ENCODE measurements around the gene UVSSA.
"Not testable (repeated sequence)": the region's sequence is repeated elsewhere in the genome, so short reads cannot be mapped to it uniquely, and the experiment has no call there.

Gene UVSSA

DNA sequence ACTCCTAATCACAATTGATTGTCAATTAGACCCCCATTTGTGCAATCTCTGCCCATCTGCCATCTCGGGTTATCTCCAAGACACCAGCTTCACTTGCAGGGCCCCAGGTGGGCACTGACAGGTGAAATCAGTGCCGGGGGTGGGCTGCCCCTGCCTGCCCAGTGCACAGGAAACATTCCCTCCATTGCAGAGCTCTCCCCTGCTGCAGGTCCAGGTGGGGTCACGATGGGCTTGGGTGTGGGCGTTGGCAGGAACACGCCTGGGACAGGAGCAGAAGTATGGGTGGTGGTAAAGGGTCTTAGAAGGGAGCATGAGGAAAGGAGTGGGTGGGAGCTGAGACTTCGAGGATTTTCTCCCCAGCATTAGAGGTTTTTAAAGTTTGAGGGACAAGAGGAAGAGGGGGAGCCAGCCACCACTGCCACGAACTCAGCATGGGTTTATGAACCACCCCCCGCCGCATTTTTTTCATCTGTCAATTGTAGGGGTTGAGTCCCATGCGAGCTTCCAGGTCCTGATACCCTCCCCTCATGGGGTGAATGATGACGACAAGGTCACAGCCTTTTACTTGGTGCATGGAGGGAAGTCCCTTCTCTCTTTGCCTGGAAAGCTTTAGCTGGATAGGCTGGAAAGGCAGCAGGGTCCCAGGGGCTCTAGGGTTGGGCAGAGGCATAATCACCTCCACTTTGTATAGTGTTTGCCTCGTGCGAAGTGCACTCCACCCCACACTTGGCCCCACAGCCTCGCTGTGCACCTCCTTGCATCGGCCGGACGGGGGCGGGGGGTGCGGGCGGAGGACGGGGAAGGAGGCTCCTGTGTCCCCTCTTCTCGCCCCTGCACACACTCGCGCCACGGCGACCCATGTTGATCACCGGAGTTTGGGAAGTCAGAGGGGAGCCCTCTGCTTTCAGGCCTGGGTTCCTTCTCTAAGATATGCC is 62.8 kb downstream of the UVSSA start:
- DNase-seq: no peak

DNA sequence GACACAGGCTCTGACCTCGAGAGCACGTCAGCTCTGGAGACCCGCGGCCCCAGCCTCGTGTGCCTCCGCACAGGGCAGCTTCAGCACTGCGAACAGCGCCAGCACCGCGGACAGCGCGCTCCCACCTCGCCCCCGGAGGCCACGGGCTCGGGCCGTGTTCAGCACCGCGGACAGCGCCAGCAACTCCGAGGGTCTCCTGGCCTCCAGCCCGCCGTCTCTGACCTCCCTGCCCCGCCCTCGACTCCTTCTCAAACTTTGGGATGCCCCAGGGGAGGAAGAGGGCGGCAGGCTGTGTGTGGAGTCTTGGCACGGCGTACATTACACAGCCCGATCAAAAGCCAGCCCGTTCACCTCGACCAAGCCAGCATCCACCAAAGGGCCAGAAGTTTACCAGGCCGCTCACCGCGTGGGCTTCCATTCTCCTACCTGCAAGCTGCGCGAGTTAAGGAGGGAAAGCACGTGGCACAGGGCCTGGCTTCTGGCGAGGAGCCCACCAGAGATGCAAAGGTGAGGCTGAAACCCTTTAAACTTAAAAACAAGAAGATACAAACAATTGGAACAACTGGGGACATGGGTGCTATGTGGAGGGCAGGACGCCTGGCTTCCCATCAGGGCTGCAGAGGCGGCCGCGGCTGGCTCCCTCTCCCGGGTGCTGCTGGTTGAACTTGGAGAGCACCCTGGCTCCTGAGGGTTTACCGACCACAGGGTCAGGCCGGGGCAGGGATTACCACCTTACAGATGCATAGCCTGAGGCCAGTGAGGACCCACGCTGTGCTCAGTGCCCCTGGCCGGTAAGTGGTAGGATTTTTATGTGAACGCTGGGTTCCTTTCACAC is 63.7 kb downstream of the UVSSA start:
- peak in 1 of 2 donors; percentile 47 for DNase-seq

DNA sequence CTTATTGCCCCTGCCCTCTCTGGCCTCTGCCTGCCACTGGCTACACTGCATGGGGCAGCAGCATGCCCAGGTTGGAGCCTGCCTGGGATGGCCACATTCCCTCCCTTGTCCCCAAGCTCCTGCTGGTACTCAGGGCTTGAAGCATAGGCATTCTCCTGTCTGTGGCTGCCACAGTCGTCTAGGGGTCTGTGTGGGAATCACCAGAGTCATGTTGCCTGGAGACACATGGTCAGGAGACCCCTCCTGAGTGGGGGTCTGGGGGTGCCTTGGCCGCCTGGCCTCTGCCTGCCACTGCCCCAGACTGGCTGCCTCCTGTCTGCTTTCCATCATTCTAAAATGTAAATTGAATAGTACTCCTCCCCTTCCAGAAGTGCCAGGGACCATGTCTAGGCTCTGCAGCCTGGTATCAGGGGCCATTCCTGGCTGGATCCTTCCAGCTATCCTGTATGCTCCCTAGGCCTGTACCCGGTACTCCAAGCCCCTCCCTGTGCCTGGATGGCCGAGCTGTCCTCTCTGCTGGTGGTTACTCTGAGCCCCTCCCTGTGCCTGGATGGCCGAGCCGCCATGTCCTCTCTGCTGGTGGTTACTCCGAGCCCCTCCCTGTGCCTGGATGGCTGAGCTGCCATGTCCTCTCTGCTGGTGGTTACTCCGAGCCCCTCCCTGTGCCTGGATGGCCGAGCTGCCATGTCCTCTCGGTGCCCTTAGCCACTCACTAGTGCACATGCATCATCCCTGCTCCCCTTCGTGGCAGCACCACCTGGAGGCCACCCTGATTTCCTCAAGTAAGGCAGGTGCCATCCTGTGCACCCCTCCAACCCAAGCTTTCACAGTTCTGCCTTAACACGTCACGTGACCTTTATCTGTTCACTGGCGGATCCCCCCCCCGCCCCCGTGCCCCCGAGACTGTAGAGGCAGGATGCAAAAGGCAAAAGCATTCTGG is 64.7 kb downstream of the UVSSA start:
- DNase-seq: no peak

DNA sequence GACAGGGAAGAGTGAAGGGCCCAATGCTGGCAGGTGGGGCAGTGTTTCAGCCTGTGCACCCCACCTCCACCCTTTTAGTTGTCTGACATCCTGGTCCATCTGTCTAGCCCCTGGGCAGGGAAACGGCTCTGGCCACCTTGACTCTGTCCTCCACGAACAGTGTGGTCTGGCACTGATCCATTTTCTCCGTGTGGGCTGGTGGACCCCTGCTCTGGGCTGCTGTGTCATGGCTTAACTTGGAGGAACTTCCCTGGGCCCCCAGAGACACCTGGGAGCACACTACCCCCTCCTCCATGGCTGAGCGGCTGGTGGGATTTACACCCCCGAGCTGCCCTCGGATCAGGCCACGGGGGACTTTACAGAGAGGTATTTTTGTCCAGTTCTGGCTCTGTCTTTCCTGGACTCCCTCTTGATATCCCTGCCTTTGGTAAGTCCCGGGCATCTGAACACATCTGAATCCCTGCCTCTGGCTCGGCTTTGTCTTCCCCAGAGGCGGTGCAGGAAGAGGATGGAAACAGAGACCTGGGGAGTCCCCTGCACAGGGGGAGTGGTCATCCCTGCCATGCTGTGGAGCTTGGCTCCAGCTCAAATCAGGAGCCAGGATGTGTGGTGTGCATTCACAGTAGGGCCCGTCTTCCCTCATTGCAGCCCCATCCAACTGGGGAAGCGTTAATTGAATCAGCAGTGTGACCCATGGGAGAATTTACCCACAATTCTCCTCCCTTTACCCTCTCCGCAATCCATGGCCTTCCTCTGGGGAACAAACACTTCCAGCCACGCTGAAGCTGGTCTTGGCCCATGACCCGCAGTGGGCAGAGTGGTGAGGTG is 65.6 kb downstream of the UVSSA start:
- DNase-seq: no peak

DNA sequence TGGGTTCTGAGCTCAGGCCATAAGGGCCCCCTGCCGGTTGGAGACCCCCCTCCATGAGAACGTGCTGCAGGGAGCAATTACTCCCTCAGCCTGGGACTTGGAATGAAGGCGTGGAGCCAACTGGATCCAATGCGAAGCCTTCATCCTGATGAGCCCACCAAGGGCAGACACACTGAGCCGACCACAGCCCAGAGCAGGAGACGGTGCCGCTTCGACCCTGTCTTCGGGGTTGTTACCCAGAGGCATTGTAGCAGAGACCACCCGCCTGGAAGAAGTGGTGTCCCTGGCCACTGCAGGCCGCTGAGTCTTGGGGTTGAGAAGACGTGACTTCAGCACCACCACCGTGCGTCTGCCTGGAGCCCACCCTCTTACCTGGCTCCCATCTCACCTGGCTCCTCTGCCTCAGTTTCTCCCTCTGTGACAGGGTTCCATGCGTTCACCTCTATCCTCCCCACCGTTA is 66.2 kb downstream of the UVSSA start:
- DNase-seq: no peak

DNA sequence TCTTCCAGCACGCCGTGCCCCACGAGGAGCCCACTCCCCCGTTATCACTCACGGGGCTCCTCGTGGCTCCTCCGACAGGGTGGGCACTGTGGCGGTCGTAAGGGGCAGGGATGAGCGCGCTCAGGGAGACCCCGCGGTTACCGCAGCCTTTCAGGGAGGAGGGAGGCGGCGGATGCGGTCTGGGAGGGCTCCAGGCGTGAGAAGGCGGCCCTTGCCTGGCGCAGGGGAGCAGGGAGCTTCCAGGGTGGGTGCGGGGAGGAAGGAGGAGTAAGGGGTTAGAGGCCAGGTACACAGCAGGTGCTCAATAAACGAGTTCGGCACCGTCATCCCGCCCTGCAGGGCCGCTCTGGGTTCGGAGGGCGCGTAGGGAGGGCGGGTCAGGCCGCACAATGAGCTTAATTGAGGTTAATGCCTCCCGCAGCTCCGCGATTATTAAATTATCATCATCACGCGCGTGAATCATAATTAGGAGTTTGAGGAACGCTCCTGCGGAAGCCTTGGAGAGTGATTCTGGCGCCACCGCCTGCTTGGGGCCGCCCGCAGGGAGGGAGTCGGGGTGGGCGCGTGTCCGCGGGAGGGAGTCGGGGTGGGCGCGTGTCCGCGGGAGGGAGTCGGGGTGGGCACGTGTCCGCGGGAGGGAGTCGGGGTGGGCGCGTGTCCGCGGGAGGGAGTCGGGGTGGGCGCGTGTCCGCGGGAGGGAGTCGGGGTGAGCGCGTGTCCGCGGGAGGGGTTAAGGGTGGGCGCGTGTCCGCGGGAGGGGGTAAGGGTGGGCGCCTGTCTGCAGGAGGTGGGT is 66.9 kb downstream of the UVSSA start:
- DNase-seq: no peak

DNA sequence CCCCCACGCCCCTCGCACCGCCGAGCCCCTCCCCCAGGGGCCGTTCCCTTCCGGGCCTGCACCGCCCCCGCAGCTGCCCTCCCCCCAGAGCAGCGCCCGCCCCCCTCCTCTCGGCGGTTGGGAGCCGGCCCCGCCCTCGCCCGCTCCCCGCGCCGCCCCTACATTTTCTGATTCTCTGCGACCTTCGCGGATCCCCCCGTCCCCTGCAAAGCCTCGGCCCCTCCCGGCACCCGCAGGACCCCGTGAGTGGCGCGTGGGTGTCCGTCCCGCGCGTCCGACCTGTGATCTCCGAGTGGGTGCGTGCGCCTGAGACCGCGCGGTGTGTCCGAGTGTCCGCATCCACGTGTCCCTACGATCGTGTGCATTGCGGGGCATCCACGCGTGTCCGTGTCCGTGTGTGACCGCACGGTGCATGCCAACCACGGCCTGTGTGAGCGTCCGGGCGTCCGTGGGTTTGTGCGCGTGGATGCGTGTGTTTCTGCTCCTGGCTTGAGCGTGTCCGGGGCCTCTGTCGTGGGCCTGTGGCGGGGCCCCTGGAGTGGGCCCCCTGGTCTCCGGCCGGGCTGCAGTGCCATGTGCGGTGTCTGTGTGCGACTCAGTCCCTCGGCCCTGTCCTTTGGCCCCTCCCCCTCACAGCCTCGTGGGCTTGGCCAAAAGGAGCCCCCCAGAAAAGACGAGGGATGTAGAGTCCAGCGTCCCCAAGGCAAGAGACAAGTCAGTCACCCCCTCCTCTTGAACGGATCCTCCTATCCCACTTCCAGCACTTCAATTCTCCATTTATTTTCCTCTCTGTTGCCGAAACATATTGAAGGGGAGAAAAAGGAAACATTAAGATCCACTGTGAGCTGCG is 68.0 kb downstream of the UVSSA start:
- no peak for DNase-seq

DNA sequence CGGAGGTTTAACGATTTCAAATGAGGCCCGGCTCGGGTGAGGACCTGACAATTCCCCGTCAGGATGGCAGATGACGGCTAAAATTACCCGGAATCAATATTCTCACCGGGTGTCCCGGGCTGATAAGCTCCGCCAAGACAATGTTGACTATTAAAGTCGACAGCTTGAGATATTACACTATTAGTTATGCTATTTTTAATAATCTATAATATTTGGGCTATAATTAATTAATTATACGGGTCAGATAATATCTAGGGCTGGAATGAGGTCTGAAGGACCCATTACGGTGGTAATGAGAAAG is 68.6 kb downstream of the UVSSA start:
- no peak for DNase-seq

DNA sequence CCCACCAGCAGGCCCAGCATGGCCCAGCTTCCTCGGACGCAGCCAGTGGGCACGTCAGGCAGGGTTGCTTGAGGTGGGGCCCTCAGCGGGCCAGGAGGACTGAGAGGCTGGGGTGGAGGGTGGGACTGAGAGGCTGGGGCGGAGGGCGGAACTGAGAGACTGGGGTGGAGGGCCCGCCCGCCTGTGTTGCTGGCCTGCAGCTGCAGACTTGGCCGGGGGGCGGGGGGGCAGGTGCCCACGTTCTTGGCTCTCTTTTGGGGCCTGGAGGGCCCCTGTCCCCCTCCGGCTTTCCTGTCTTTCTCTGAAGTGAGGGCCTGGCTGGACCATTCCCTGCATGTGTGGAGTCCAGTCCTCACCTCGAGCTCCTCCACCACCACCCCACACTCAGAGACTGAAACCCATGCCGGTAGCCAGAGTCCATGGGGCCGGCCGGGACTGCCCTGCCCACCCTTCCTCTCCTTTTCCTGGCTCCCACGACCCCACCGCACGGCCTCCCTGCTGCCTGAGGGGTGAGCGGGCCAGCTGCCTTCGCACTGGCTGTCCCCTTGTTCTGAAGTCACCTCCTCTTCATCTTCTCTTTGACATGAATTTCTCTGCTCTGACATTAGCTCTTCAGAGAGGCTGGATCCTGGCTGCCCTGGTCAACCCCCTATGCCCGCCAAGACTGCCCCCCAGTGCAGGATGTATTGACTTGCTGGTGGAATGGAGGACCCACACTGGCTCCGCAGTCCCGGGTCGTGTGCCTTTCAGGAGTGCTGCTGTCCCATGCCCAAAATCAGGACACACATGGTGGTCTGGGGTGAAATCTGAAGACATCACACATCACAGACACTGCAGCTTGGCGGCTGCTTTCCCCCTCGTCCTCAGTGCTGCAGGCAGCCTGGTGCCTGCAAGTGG is 69.3 kb downstream of the UVSSA start:
- DNase-seq: no peak

DNA sequence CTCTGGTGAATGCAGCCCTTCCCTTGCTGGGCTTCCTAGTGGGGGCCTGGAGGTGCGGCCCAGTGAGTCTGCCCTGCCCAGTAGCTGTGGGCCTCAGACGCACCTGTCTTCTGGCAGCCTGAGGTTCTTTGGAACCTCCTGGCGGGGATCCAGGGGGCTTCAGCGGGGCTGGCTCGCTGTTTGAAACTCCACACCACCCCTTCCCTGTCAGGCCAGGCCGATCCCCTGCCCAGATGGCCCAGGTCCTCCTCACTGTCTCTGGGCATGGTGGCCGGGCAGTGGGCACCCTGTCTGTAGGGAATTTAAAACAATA is 69.9 kb downstream of the UVSSA start:
- DNase-seq: no peak

DNA sequence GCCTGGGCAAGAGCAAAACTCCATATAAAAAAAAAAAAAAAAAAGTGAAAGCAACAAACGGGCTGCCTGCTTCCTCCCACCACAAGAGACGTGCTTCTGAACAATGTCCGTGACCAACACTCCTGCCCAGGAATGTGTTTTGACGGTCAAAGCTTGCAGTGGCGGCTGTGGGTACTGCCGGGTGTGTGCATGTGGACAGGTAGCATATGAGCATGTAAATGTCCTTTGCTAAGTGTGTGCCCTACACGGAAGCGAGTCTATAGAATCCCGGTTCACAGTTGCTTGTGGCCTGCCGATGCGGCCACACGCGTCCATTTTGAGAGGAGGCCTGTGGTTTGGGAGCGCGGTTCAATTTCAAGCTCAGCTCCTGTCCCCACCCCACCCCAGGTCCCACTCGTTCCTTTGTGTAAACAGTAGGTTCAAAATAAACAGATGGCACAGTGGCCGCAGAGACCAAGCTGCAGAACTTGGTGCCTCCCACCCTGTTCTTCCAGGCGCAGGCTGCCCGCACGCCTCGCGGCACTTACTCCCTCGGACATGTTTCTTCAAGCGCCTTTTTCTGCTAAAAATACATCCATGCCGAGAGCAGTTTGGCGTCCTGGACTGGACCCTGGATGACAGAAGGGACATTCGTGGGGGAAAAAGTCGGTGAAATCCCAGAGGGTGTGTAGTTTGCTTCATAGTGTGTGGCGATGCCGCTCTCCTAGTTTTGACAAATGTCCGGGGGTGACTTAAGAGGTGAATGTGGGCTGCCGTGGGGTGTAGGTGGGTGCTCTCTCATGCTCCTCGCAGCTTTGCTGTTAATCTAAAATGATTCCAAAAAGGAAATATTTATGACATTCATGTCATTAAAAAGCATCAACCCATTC is 70.7 kb downstream of the UVSSA start:
- DNase-seq: no peak

DNA sequence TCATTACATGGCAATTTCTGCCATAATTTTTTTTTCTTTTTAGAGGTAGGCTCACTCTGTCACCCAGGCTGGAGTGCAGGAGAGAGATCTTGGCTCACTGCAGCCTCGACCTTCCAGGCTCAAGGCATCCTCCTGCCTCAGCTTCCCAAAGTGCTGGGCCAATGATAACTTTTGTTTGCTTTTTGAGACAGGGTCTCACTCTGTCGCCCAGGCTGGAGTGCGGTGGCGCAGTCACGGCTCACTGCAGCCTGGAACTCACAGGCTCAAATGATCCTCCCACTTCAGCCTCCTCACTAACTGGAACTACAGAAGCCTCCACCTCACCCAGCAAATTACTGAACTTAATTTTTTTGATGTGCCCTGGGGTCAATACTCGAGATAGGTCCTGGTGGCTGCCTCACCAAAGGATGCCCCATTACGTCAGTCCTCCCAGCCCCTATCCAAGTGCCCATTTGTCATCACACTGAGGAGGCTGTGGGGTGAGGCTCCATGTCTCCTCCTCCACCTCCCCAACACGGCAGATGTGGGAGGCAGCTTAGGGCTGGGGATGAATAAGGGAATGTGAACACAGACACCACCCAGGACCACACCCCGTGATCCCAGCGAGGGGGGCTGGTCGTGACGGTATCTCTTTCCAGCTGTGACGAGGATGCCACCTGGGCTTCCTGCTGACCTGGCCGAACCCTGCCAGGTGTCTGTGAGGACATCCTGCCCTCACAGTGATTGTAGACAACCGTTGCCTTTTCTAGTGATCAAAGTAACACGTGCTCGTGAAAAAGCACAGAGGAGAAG is 71.7 kb downstream of the UVSSA start:
- DNase-seq: no peak

DNA sequence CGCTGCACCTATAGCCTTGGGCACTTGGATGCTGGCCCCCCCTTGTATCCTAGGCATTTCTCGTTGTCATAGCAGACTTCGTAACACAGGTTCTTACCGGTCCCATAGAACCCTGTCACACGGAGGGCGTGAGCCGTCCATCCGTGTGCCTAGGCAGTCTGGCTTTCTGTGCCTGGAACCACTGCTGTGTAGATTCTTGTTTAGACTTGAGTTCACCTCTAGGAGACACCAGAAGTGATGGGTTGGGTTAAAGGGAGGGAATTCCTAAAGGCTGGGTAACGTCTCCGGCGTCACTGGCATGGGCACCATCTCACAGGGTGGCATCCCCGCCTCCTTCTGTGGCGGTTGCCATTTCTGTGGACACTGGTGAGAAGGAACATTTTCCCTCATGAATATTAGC is 72.7 kb downstream of the UVSSA start:
- DNase-seq: no peak

DNA sequence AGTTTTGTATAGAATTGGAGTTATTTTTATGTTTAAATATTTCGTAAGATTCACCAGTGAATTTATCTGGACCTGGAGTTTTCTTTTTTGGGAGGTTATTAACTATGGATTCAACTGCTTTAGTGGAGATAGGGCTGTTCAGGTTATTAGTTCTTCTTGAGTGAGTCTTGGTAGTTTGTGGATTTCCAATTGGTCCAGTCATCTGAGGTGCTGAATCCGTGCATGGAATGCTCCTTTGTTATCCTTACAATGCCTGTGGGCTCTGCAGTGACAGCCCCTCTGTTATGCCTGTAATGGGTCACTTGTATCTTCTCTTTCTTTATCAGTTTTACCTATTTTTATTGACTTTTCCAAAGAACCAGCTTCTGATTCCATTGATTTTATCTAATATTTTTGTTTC is 74.6 kb downstream of the UVSSA start:
- DNase-seq: no peak

DNA sequence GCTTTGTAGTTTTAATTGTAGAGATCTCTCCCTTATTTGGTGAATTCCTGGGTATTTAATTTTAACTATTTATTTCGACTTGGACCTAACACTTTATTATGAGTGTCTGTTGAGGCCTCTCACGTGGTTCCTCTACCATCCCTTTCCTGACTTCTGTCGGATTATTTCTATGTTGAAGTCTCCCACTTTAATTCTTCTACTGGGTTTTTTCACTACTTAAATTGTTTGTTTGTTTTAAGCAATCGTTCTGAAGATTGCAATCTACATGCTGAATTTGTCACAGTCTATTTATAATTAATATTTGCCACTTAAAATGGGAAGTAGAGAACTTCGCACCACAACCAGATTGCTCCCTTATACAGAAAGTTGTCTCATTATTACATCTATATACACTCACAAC is 80.0 kb downstream of the UVSSA start:
- DNase-seq: no peak

DNA sequence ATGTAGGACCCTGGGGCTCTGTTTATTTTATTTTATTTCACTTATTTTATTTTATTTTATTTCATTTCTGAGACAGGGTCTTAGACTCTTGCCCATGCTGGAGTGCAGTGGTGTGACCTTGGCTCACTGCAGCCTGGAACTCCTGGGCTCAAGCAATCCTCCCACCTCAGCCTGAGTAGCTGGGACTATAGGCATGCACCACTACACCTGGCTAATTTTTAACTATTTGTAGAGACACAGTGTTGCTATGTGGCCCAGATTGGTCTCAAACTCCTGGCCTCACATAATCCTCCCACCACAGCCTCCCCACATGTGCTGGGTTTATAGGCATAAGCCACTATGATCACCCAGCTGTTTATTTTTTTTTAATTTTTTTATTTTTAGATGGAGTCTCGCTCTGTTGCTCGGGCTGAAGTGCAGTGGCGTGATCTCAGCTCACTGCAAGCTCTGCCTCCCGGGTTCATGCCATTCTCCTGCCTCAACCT is 96.7 kb downstream of the UVSSA start:
- not testable (repeated sequence) for DNase-seq
